SHP77 treated with DMSO at 0.1 percent for 48 hours (cell line): ENCODE measurements around the gene IGLL1.
"Not testable (repeated sequence)": the region's sequence is repeated elsewhere in the genome, so short reads cannot be mapped to it uniquely, and the experiment has no call there.

Source experiments
- DNase-seq: peaks from one replicate; lab custom pipeline; 2025; lab: John Stamatoyannopoulos, UW

Gene IGLL1

GRCh38 chr22:23540837-23541236 lies 39.3 kb downstream of the IGLL1 start:
- not testable (repeated sequence) for DNase-seq

- DNase-seq = not testable (repeated sequence)
Observed at GRCh38 chr22:23539839-23540198, 40.3 kb downstream of the IGLL1 start.

GRCh38 chr22:23539135-23539838 lies 40.8 kb downstream of the IGLL1 start:
- peak; percentile 76 for DNase-seq

GRCh38 chr22:23538696-23539030 lies 41.4 kb downstream of the IGLL1 start:
- DNase-seq = not testable (repeated sequence)

GRCh38 chr22:23537830-23538695 lies 42.0 kb downstream of the IGLL1 start:
- DNase-seq = not testable (repeated sequence)

- DNase-seq = no peak
Observed at GRCh38 chr22:23537416-23537815, 42.7 kb downstream of the IGLL1 start.

- no peak for DNase-seq
Observed at GRCh38 chr22:23536821-23537345, 43.2 kb downstream of the IGLL1 start.

- DNase-seq = not testable (repeated sequence)
Observed at GRCh38 chr22:23535790-23536661, 44.1 kb downstream of the IGLL1 start.

GRCh38 chr22:23534851-23535717 lies 45.0 kb downstream of the IGLL1 start:
- no peak for DNase-seq

GRCh38 chr22:23534201-23534850 lies 45.8 kb downstream of the IGLL1 start:
- DNase-seq = no peak

- no peak for DNase-seq
Observed at GRCh38 chr22:23533771-23534191, 46.3 kb downstream of the IGLL1 start.

GRCh38 chr22:23533328-23533762 lies 46.7 kb downstream of the IGLL1 start:
- DNase-seq = no peak

GRCh38 chr22:23532731-23533130 lies 47.4 kb downstream of the IGLL1 start:
- no peak for DNase-seq

- no peak for DNase-seq
Observed at GRCh38 chr22:23531966-23532705, 48.0 kb downstream of the IGLL1 start.

- no peak for DNase-seq
Observed at GRCh38 chr22:23531283-23531956, 48.7 kb downstream of the IGLL1 start.

- no peak for DNase-seq
Observed at GRCh38 chr22:23530766-23531282, 49.3 kb downstream of the IGLL1 start.

- DNase-seq = no peak
Observed at GRCh38 chr22:23530106-23530505, 50.0 kb downstream of the IGLL1 start.

- DNase-seq = no peak
Observed at GRCh38 chr22:23529166-23530103, 50.7 kb downstream of the IGLL1 start.
